ENCODE measurements around the gene HEXIM1.

DNA sequence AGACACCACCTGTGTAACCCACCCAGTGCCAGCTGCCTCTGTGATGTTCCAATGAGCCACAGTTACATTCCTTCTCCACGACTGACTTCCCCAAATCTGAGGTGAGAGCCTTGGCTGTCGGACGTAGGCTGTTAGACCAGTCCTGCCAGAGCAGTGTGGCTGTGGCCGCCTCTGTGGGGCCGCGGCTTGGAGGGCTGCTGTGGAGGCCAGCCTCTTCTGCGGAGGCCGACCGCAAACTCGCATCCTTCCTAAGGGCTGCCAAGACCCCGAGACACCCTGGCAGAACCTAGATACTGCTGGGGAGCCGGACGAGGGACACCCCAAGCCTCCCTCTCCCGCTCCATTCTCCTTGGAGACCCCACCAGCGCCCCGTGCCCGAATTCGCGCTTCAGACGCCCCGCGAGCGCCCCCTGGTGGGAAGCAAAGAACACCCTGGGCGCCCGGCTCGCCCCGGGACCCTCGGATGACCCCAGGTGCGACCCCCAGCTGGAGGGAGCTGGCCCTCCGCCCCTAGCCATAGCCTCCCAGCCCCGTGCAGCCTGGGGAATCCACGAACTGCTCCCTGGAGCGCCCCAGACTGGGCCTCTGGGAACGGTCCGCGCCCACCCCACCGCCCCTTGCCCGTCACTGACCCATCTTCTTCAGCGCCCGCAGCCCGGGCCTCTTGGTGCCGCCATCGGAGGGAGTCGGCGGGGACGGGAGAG lies 16.5 kb upstream of the HEXIM1 start:
- TF ChIP-seq EZH2 (IDR thresholded peaks at IDR 0.05; ENCODE audit: low read depth, unreplicated experiment) (no peak), POLR2AphosphoS5 (IDR thresholded peaks at IDR 0.05; ENCODE audit: low read depth) (no peak), JUNB (IDR thresholded peaks at IDR 0.05; ENCODE audit: unreplicated experiment) (no peak), EZH2phosphoT487 (IDR thresholded peaks at IDR 0.05; ENCODE audit: unreplicated experiment) (no peak), STAT1 (IDR thresholded peaks at IDR 0.05; ENCODE audit: unreplicated experiment) (no peak)
- TF ChIP-seq, protein P1, sequence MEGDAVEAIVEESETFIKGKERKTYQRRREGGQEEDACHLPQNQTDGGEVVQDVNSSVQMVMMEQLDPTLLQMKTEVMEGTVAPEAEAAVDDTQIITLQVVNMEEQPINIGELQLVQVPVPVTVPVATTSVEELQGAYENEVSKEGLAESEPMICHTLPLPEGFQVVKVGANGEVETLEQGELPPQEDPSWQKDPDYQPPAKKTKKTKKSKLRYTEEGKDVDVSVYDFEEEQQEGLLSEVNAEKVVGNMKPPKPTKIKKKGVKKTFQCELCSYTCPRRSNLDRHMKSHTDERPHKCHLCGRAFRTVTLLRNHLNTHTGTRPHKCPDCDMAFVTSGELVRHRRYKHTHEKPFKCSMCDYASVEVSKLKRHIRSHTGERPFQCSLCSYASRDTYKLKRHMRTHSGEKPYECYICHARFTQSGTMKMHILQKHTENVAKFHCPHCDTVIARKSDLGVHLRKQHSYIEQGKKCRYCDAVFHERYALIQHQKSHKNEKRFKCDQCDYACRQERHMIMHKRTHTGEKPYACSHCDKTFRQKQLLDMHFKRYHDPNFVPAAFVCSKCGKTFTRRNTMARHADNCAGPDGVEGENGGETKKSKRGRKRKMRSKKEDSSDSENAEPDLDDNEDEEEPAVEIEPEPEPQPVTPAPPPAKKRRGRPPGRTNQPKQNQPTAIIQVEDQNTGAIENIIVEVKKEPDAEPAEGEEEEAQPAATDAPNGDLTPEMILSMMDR (conservative IDR thresholded peaks at IDR 0.05; ENCODE audit: low read depth in 2 of 2): peak; percentile 79 to 89
- TF ChIP-seq, protein P2, sequence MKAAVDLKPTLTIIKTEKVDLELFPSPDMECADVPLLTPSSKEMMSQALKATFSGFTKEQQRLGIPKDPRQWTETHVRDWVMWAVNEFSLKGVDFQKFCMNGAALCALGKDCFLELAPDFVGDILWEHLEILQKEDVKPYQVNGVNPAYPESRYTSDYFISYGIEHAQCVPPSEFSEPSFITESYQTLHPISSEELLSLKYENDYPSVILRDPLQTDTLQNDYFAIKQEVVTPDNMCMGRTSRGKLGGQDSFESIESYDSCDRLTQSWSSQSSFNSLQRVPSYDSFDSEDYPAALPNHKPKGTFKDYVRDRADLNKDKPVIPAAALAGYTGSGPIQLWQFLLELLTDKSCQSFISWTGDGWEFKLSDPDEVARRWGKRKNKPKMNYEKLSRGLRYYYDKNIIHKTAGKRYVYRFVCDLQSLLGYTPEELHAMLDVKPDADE (IDR thresholded peaks at IDR 0.05): no peak
- TF ChIP-seq, protein P3, sequence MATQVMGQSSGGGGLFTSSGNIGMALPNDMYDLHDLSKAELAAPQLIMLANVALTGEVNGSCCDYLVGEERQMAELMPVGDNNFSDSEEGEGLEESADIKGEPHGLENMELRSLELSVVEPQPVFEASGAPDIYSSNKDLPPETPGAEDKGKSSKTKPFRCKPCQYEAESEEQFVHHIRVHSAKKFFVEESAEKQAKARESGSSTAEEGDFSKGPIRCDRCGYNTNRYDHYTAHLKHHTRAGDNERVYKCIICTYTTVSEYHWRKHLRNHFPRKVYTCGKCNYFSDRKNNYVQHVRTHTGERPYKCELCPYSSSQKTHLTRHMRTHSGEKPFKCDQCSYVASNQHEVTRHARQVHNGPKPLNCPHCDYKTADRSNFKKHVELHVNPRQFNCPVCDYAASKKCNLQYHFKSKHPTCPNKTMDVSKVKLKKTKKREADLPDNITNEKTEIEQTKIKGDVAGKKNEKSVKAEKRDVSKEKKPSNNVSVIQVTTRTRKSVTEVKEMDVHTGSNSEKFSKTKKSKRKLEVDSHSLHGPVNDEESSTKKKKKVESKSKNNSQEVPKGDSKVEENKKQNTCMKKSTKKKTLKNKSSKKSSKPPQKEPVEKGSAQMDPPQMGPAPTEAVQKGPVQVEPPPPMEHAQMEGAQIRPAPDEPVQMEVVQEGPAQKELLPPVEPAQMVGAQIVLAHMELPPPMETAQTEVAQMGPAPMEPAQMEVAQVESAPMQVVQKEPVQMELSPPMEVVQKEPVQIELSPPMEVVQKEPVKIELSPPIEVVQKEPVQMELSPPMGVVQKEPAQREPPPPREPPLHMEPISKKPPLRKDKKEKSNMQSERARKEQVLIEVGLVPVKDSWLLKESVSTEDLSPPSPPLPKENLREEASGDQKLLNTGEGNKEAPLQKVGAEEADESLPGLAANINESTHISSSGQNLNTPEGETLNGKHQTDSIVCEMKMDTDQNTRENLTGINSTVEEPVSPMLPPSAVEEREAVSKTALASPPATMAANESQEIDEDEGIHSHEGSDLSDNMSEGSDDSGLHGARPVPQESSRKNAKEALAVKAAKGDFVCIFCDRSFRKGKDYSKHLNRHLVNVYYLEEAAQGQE (IDR thresholded peaks at IDR 0.05; ENCODE audit: unreplicated experiment): no peak
